Neural cell (in vitro differentiated cells): ENCODE results near the gene IMMP2L. TPM values are rescaled to one million over a fixed set of nuclear protein-coding genes. Genes with fewer than 3 reads are reported as not detected.

Experiments used
- H2AFZ ChIP-seq: fragments of 200-600, 300-800 bp; sonication (generic), shearing (Covaris generic); 2 replicates; pipeline ENCODE4 v1.6.0; 2014; ENCODE audit warnings: low read depth, mild to moderate bottlenecking, antibody characterized with exemption, low read length, moderate library complexity
- H3F3A ChIP-seq: fragments of 200-600 bp; shearing (Covaris generic); 2 replicates; pipeline ENCODE4 v1.6.1; 2016; ENCODE audit warnings: mild to moderate bottlenecking, moderate library complexity, mixed read lengths, antibody characterized with exemption, low read length; ENCODE audit not compliant: insufficient read depth, poor library complexity, severe bottlenecking
- H3K27ac ChIP-seq: fragments of 200-600, 300-800 bp; sonication (generic), shearing (Covaris generic); 2 replicates; pipeline ENCODE4 v1.5.1; 2014; ENCODE audit warnings: mild to moderate bottlenecking, low read length, moderate library complexity
- H3K27me3 ChIP-seq: fragments of 300-800, 200-600 bp; sonication (generic), shearing (Covaris generic); 2 replicates; pipeline ENCODE4 v1.6.0; 2014; ENCODE audit warnings: mild to moderate bottlenecking, low read depth, low read length, moderate library complexity; ENCODE audit not compliant: insufficient read depth
- H3K36me3 ChIP-seq: fragments of 300-800, 200-600 bp; sonication (generic), shearing (Covaris generic); 2 replicates; pipeline ENCODE4 v1.5.1; 2014; ENCODE audit warnings: mild to moderate bottlenecking, antibody characterized with exemption, low read length, moderate library complexity; ENCODE audit not compliant: insufficient read depth
- H3K4me2 ChIP-seq: fragments of 300-800, 200-600 bp; sonication (generic), shearing (Covaris generic); 2 replicates; pipeline ENCODE4 v1.6.0; 2014; ENCODE audit warnings: mild to moderate bottlenecking, low read length
- H3K4me3 ChIP-seq: fragments of 300-800, 200-600 bp; sonication (generic), shearing (Covaris generic); 2 replicates; pipeline ENCODE4 v1.5.1; 2014; ENCODE audit warnings: mild to moderate bottlenecking, low read length, moderate library complexity
- H3K79me2 ChIP-seq: fragments of 200-600 bp; shearing (Covaris generic); replicated peaks from 2 replicates; pipeline ENCODE4 v1.6.0; 2014; ENCODE audit warnings: mild to moderate bottlenecking, low read length, moderate library complexity; ENCODE audit not compliant: insufficient read depth
- H3K9ac ChIP-seq: fragments of 300-800, 200-600 bp; sonication (generic), shearing (Covaris generic); 2 replicates; pipeline ENCODE4 v1.6.1; 2016; ENCODE audit warnings: mild to moderate bottlenecking, low read length, mixed read lengths
- H3K9me2 ChIP-seq: fragments of 200-600 bp; shearing (Covaris generic); 2 replicates; pipeline ENCODE4 v1.6.1; 2016; ENCODE audit warnings: mild to moderate bottlenecking, low read length, mixed read lengths; ENCODE audit not compliant: insufficient read depth
- H3K9me3 ChIP-seq: fragments of 200-600, 300-800 bp; sonication (generic), shearing (Covaris generic); 2 replicates; pipeline ENCODE4 v1.6.1; 2016; ENCODE audit warnings: mild to moderate bottlenecking, mixed run types, low read length, moderate library complexity, mixed read lengths
- H4K20me1 ChIP-seq: fragments of 200-600 bp; shearing (Covaris generic); 2 replicates; pipeline ENCODE4 v1.6.1; 2016; ENCODE audit warnings: mild to moderate bottlenecking, mixed run types; ENCODE audit not compliant: insufficient read depth
- CTCF ChIP-seq: fragments of 450-650 bp; IDR thresholded peaks from 2 replicates; pipeline ENCODE4 v1.5.1; 2014; ENCODE audit warnings: antibody characterized with exemption, mild to moderate bottlenecking, moderate library complexity; ENCODE audit not compliant: poor library complexity, severe bottlenecking
- EP300 ChIP-seq: fragments of 450-650 bp; conservative IDR thresholded peaks from 2 replicates; pipeline ENCODE4 v1.6.1; 2014; ENCODE audit warnings: antibody characterized with exemption, mild to moderate bottlenecking, moderate library complexity; ENCODE audit not compliant: poor library complexity, severe bottlenecking
- EZH2 ChIP-seq: fragments of 200-600, 300-800 bp; shearing (Covaris generic), sonication (generic); IDR thresholded peaks from 2 replicates; pipeline ENCODE4 v1.6.1; 2014; ENCODE audit warnings: antibody characterized with exemption, low read length, borderline replicate concordance, mild to moderate bottlenecking; ENCODE audit not compliant: insufficient read depth, poor library complexity, severe bottlenecking
- MXI1 ChIP-seq: fragments of 450-650 bp; conservative IDR thresholded peaks from 2 replicates; pipeline ENCODE4 v1.6.1; 2014; ENCODE audit warnings: antibody characterized with exemption, mild to moderate bottlenecking; ENCODE audit not compliant: poor library complexity, severe bottlenecking
- POLR2AphosphoS5 ChIP-seq: IDR thresholded peaks from 2 replicates; pipeline ENCODE4 v1.6.1; 2012
- RAD21 ChIP-seq: fragments of 450-650 bp; conservative IDR thresholded peaks from 2 replicates; pipeline ENCODE4 v1.6.1; 2014; ENCODE audit warnings: antibody characterized with exemption, mild to moderate bottlenecking, moderate library complexity
- REST ChIP-seq: IDR thresholded peaks from 2 replicates; pipeline ENCODE4 v1.6.1; 2012; ENCODE audit warnings: borderline replicate concordance
- SMC3 ChIP-seq: fragments of 450-650 bp; conservative IDR thresholded peaks from 2 replicates; pipeline ENCODE4 v1.6.1; 2014; ENCODE audit warnings: antibody characterized with exemption, mild to moderate bottlenecking, moderate library complexity; ENCODE audit not compliant: poor library complexity
- TAF1 ChIP-seq: IDR thresholded peaks from 2 replicates; pipeline ENCODE4 v1.6.1; 2012; ENCODE audit warnings: low read depth
- polyA plus RNA-seq: library from polyadenylated mRNA; depleted of rRNA; stranded (reverse); fragments of >200 nt; gene quantifications from 2 replicates; pipeline ENCODE4 v1.2.3, GENCODE V29; 2014

Gene IMMP2L
- polyA plus RNA-seq, 1 donor from 2014 or later: 9.7 TPM

GRCh38 chr7:111180338-111180737, 382.0 kb downstream of the IMMP2L start:
- no peaks in the 10 kb centered on the region for H3K36me3 ChIP-seq
- H3K4me3 ChIP-seq: no peak overlapping the region
- H3K27me3 ChIP-seq: no peaks in the 10 kb centered on the region
- H3K9me2 ChIP-seq: no peaks in the 10 kb centered on the region
- no peak overlapping the region for H3K4me2 ChIP-seq
- no peak overlapping the region for H3K27ac ChIP-seq
- H2AFZ ChIP-seq: no peak overlapping the region
- H3F3A ChIP-seq: no peaks in the 10 kb centered on the region
- TF ChIP-seq CTCF: no peak
- no peak for TF ChIP-seq POLR2AphosphoS5
- no peak for TF ChIP-seq TAF1
- TF ChIP-seq RAD21: no peak
- no peak for TF ChIP-seq MXI1
- TF ChIP-seq REST: no peak
- TF ChIP-seq EP300: no peak
- TF ChIP-seq EZH2: no peak
- no peak for TF ChIP-seq SMC3
- H3K9me3 ChIP-seq: no peaks in the 10 kb centered on the region
- H3K79me2 ChIP-seq: no peaks in the 10 kb centered on the region
- no peaks in the 10 kb centered on the region for H4K20me1 ChIP-seq
- no peak overlapping the region for H3K9ac ChIP-seq

GRCh38 chr7:111175908-111176441, 386.3 kb downstream of the IMMP2L start:
- Histone ChIP-seq H3K9ac (no peak overlapping the region), H4K20me1 (no peaks in the 10 kb centered on the region), H3K4me3 (no peak overlapping the region), H3K27me3 (no peaks in the 10 kb centered on the region), H3K27ac (no peak overlapping the region), H3F3A (no peaks in the 10 kb centered on the region), H3K36me3 (no peaks in the 10 kb centered on the region), H3K79me2 (no peaks in the 10 kb centered on the region), H2AFZ (no peak overlapping the region), H3K9me2 (no peaks in the 10 kb centered on the region), H3K9me3 (no peaks in the 10 kb centered on the region), H3K4me2 (no peak overlapping the region)
- TF ChIP-seq REST (no peak), POLR2AphosphoS5 (no peak)
